GM12891 (cell line): Measurements from ENCODE around the gene NDST4.

ENCODE experiments used
- POLR2A ChIP-seq: IDR thresholded peaks from 2 replicates; pipeline ENCODE4 v1.6.1; 2011; ENCODE audit warnings: low read depth, low read length, control low read depth
- POLR2AphosphoS5 ChIP-seq: IDR thresholded peaks from 2 replicates; pipeline ENCODE4 v1.6.1; 2011; ENCODE audit warnings: low read depth, low read length, control low read depth
- POU2F2 ChIP-seq: IDR thresholded peaks from 2 replicates; pipeline ENCODE4 v1.6.1; 2011; ENCODE audit warnings: low read depth, mild to moderate bottlenecking, control low read depth, low read length, moderate library complexity

DNA sequence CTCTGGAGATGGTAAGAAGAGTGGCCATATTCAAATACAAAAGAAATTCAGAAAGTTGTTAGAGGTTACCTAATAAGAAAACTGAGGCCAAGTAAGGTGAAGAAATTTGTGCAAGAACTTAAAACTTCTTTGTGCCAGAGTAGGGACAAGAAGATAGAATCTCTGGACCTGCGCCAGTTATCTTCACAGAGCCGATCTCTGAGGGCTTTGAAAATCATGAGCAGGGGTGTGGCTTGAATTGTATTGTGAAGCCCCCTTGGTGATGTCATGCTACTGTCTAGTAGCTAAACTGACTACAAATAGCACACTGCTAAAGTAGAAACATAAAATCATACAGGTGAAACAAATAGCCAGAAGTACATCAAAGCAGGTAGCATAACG is 330.2 kb downstream of the NDST4 start:
- TF ChIP-seq POLR2AphosphoS5 (no peak), POLR2A (no peak), POU2F2 (no peak)
